Neural crest cell (in vitro differentiated cells): Measurements from ENCODE around the gene FAM135A. TPM values are rescaled to one million over a fixed set of nuclear protein-coding genes. Genes with fewer than 3 reads are reported as not detected.

Experiments used
- DNase-seq: peaks from one replicate; pipeline ENCODE4 v3.0.0; 2021; ENCODE audit warnings: low read depth, mixed read lengths, low spot score
- H3K27ac Mint-ChIP-seq: one replicate; pipeline ENCODE4 v1.8.0; 2021; ENCODE audit warnings: mild to moderate bottlenecking, mixed read lengths; ENCODE audit not compliant: unreplicated experiment
- H3K27me3 Mint-ChIP-seq: 2 replicates; pipeline ENCODE4 v1.8.0; 2021; ENCODE audit warnings: low read depth, mild to moderate bottlenecking, mixed read lengths
- H3K36me3 Mint-ChIP-seq: 2 replicates; pipeline ENCODE4 v1.8.0; 2021; ENCODE audit warnings: low read depth, mild to moderate bottlenecking, mixed read lengths
- H3K4me1 Mint-ChIP-seq: 2 replicates; pipeline ENCODE4 v1.8.0; 2021; ENCODE audit warnings: mixed read lengths
- H3K4me3 Mint-ChIP-seq: one replicate; pipeline ENCODE4 v1.8.0; 2021; ENCODE audit warnings: mild to moderate bottlenecking, mixed read lengths
- H3K9me3 Mint-ChIP-seq: 2 replicates; pipeline ENCODE4 v1.8.0; 2021; ENCODE audit warnings: mixed read lengths
- total RNA-seq: library from RNA; stranded (reverse); gene quantifications from 2 replicates; pipeline ENCODE4 v1.2.1, GENCODE V29; 2021
- TF ChIP-seq, protein P1 (sequence below): fragments of 200-600 bp; sonication (generic); conservative IDR thresholded peaks from 2 replicates; pipeline ENCODE4 v1.5.0; 2021; ENCODE audit warnings: antibody characterized with exemption, mild to moderate bottlenecking

The FAM135A gene
- total RNA-seq, 1 donor from 2014 or later = 30.9 TPM

DNA sequence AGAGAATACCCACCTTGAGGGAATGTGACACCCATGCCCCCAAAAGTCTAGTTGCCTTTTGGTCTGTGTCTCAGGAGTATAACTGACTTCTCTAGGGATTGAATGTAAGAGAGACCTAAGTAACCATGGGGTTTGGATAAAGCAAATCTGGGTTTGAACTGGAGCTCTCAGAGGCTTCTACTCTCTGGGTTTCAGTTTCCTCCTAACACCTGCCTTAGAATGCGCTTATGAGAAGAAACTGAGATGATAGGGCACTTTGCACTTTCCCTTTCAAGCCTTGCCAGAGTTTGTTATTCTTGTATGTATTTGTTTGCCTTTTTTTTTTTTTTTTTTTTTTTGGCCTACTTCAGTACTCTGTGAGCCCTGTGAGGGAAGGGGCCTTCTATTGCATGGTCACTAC is 172.8 kb downstream of the FAM135A start:
- H3K27ac Mint-ChIP-seq = no peak overlapping the region
- no peak overlapping the region for H3K4me3 Mint-ChIP-seq
- peaks cover 18% of the 10 kb centered on the region for H3K36me3 Mint-ChIP-seq
- TF ChIP-seq, protein P1, sequence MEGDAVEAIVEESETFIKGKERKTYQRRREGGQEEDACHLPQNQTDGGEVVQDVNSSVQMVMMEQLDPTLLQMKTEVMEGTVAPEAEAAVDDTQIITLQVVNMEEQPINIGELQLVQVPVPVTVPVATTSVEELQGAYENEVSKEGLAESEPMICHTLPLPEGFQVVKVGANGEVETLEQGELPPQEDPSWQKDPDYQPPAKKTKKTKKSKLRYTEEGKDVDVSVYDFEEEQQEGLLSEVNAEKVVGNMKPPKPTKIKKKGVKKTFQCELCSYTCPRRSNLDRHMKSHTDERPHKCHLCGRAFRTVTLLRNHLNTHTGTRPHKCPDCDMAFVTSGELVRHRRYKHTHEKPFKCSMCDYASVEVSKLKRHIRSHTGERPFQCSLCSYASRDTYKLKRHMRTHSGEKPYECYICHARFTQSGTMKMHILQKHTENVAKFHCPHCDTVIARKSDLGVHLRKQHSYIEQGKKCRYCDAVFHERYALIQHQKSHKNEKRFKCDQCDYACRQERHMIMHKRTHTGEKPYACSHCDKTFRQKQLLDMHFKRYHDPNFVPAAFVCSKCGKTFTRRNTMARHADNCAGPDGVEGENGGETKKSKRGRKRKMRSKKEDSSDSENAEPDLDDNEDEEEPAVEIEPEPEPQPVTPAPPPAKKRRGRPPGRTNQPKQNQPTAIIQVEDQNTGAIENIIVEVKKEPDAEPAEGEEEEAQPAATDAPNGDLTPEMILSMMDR = no peak
- H3K4me1 Mint-ChIP-seq = no peaks in the 10 kb centered on the region
- DNase-seq = no peak
- no peaks in the 10 kb centered on the region for H3K27me3 Mint-ChIP-seq
- H3K9me3 Mint-ChIP-seq = no peaks in the 10 kb centered on the region

- peaks cover 11% of the 10 kb centered on the region for H3K36me3 Mint-ChIP-seq
- DNase-seq = no peak
- H3K4me3 Mint-ChIP-seq = no peak overlapping the region
- H3K9me3 Mint-ChIP-seq = peaks cover 3% of the 10 kb centered on the region
- no peaks in the 10 kb centered on the region for H3K27me3 Mint-ChIP-seq
- TF ChIP-seq, protein P1 = no peak
- H3K27ac Mint-ChIP-seq = no peak overlapping the region
- peaks cover 3% of the 10 kb centered on the region for H3K4me1 Mint-ChIP-seq
Observed at GRCh38 chr6:70590400-70590799, 177.1 kb downstream of the FAM135A start.

- peaks cover 11% of the 10 kb centered on the region for H3K36me3 Mint-ChIP-seq
- H3K27me3 Mint-ChIP-seq = no peaks in the 10 kb centered on the region
- TF ChIP-seq, protein P1 = no peak
- H3K4me3 Mint-ChIP-seq = no peak overlapping the region
- no peak overlapping the region for H3K27ac Mint-ChIP-seq
- H3K9me3 Mint-ChIP-seq = peaks cover 3% of the 10 kb centered on the region
- DNase-seq = no peak
- H3K4me1 Mint-ChIP-seq = peaks cover 3% of the 10 kb centered on the region
Observed at GRCh38 chr6:70592391-70593117, 179.2 kb downstream of the FAM135A start.

GRCh38 chr6:70593118-70593486 is 179.8 kb downstream of the FAM135A start:
- Mint-ChIP-seq H3K27me3 (no peaks in the 10 kb centered on the region), H3K27ac (no peak overlapping the region), H3K9me3 (peaks cover 3% of the 10 kb centered on the region), H3K4me3 (no peak overlapping the region), H3K36me3 (peaks cover 11% of the 10 kb centered on the region), H3K4me1 (peaks cover 3% of the 10 kb centered on the region)
- TF ChIP-seq, protein P1 = no peak
- DNase-seq = no peak

DNA sequence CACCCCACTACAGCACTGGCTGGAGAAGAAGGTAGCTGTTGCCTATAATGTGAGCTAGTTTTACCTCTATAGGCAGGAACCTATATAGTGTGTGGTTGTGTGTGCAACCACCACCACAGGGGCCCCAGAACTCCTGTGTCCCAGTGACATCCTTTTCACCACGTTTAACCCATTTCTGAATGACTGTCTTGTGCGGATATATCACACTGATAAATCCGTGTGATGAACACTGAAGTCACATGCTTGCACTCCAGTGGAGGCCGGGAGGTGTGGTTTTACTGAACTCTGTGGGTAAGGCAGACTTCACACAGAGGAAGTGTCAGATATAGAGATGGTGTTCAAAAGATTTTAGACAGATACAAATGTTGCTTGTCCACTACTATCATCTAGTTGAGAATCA is 185.9 kb downstream of the FAM135A start:
- Mint-ChIP-seq H3K4me1 (no peaks in the 10 kb centered on the region), H3K9me3 (peaks cover 4% of the 10 kb centered on the region), H3K27ac (no peak overlapping the region), H3K4me3 (no peak overlapping the region), H3K36me3 (peaks cover 7% of the 10 kb centered on the region), H3K27me3 (no peaks in the 10 kb centered on the region)
- TF ChIP-seq, protein P1 = no peak
- no peak for DNase-seq
